Smooth muscle cell (in vitro differentiated cells): ENCODE results near the gene CCDC167. TPM values are rescaled to one million over a fixed set of nuclear protein-coding genes. Genes with fewer than 3 reads are reported as not detected.

Experiments
- DNase-seq: peaks from one replicate; lab custom pipeline; 2025; ENCODE audit not compliant: unreplicated experiment; lab: John Stamatoyannopoulos, UW
- H2AFZ ChIP-seq: fragments of 200-600 bp; sonication (generic); 2 replicates; pipeline ENCODE4 v1.6.0; 2016; ENCODE audit warnings: antibody characterized with exemption, low read depth, mild to moderate bottlenecking
- H3F3A ChIP-seq: fragments of 200-600 bp; sonication (generic); 2 replicates; pipeline ENCODE4 v1.6.0; 2017; ENCODE audit warnings: antibody characterized with exemption, low read depth
- H3K27ac ChIP-seq: fragments of 200-600 bp; sonication (generic); 2 replicates; pipeline ENCODE4 v1.5.1; 2016; ENCODE audit warnings: low read depth, mild to moderate bottlenecking
- H3K27me3 ChIP-seq: fragments of 200-600 bp; sonication (generic); 2 replicates; pipeline ENCODE4 v1.6.1; 2016; ENCODE audit warnings: low read depth, mild to moderate bottlenecking
- H3K36me3 ChIP-seq: fragments of 200-600 bp; sonication (generic); 2 replicates; pipeline ENCODE4 v1.5.1; 2016; ENCODE audit warnings: low read depth
- H3K4me1 ChIP-seq: fragments of 200-600 bp; sonication (generic); 2 replicates; pipeline ENCODE4 v1.5.1; 2016; ENCODE audit warnings: low read depth
- H3K4me2 ChIP-seq: fragments of 200-600 bp; sonication (generic); 2 replicates; pipeline ENCODE4 v1.6.0; 2016; ENCODE audit warnings: mild to moderate bottlenecking
- H3K4me3 ChIP-seq: fragments of 200-600 bp; sonication (generic); 2 replicates; pipeline ENCODE4 v1.5.1; 2016; ENCODE audit warnings: mild to moderate bottlenecking
- H3K79me2 ChIP-seq: fragments of 200-600 bp; sonication (generic); 2 replicates; pipeline ENCODE4 v1.6.0; 2016; ENCODE audit warnings: low read depth, mild to moderate bottlenecking
- H3K9ac ChIP-seq: fragments of 200-600 bp; sonication (generic); 2 replicates; pipeline ENCODE4 v1.6.0; 2016; ENCODE audit warnings: low read depth
- H3K9me3 ChIP-seq: fragments of 200-600 bp; sonication (generic); replicated peaks from 2 replicates; pipeline ENCODE4 v1.5.1; 2016; ENCODE audit warnings: low read depth
- H4K20me1 ChIP-seq: fragments of 200-600 bp; sonication (generic); 2 replicates; pipeline ENCODE4 v1.6.0; 2016; ENCODE audit warnings: low read depth
- WGBS: methylation state at CpG from one replicate; pipeline ENCODE4 v1.1.7; 2016; ENCODE audit warnings: low lambda C conversion rate; 5-methylcytosine and 5-hydroxymethylcytosine counted together
- polyA plus RNA-seq: library from polyadenylated mRNA; unstranded; fragments of >200 nt; fragmentation: Nextera tagmentation; extraction: Ambion mirVana; gene quantifications from 2 replicates; pipeline ENCODE4 v1.2.1, GENCODE V29; 2016
- total RNA-seq: library from RNA; depleted of rRNA; stranded (reverse); fragments of >200 nt; gene quantifications from 2 replicates; pipeline ENCODE4 v1.2.3, GENCODE V29; 2014
- TF ChIP-seq, protein P1 (sequence below): fragments of 200-600 bp; sonication (generic); IDR thresholded peaks from 2 replicates; pipeline ENCODE4 v1.5.1; 2017; ENCODE audit warnings: borderline replicate concordance, mild to moderate bottlenecking, antibody characterized with exemption; ENCODE audit not compliant: insufficient read depth, poor library complexity, severe bottlenecking

Gene CCDC167
- total and polyA plus RNA-seq, 2 experiments from 2014 or later: 81.0 to 114 TPM

DNA sequence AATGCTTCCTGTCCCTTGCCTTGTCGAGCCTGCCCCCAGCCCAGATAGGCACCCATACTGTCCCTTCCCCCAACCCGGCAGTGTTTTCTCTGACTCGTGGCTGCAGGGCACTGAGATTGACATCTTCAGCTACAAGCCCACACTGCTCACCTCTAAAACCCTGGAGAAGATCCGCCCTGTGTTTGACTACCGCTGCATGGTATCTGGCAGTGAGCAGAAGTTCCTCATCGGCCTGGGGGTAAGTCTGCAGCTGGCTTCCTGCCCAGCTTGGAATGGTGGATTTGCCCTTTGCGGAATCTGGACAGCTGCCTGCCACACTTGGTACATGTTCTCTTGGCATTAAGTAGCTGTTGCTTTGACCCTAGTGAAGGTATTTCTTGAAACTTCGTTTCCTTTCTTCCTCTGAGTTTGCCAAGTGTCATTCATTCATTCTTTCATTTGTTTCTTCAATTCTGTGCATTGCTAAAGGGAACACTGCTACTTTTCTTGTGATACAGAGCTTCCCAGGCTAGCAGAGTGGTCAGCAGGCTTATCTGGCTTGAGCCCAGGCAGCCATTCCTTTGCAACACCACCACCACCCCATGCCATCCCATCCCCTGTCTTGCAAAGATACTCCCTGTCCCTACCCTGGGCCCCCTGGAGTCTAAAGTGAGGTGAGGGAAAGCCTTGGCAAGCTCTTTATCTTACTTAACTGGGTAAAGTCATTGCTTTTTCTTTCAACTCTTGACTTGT, 26.2 kb downstream of the CCDC167 start:
- Histone ChIP-seq H3F3A (no peaks in the 10 kb centered on the region), H3K4me1 (no peaks in the 10 kb centered on the region), H4K20me1 (peaks cover 3% of the 10 kb centered on the region), H2AFZ (no peak overlapping the region), H3K27ac (no peak overlapping the region), H3K9ac (no peak overlapping the region), H3K4me2 (no peak overlapping the region), H3K79me2 (no peaks in the 10 kb centered on the region), H3K27me3 (no peaks in the 10 kb centered on the region), H3K9me3 (no peaks in the 10 kb centered on the region), H3K36me3 (peaks cover 5% of the 10 kb centered on the region), H3K4me3 (no peak overlapping the region)
- TF ChIP-seq, protein P1, sequence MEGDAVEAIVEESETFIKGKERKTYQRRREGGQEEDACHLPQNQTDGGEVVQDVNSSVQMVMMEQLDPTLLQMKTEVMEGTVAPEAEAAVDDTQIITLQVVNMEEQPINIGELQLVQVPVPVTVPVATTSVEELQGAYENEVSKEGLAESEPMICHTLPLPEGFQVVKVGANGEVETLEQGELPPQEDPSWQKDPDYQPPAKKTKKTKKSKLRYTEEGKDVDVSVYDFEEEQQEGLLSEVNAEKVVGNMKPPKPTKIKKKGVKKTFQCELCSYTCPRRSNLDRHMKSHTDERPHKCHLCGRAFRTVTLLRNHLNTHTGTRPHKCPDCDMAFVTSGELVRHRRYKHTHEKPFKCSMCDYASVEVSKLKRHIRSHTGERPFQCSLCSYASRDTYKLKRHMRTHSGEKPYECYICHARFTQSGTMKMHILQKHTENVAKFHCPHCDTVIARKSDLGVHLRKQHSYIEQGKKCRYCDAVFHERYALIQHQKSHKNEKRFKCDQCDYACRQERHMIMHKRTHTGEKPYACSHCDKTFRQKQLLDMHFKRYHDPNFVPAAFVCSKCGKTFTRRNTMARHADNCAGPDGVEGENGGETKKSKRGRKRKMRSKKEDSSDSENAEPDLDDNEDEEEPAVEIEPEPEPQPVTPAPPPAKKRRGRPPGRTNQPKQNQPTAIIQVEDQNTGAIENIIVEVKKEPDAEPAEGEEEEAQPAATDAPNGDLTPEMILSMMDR: no peak
- WGBS: 82% methylated on average over 8 of the region's 8 CpGs
- no peak for DNase-seq

DNA sequence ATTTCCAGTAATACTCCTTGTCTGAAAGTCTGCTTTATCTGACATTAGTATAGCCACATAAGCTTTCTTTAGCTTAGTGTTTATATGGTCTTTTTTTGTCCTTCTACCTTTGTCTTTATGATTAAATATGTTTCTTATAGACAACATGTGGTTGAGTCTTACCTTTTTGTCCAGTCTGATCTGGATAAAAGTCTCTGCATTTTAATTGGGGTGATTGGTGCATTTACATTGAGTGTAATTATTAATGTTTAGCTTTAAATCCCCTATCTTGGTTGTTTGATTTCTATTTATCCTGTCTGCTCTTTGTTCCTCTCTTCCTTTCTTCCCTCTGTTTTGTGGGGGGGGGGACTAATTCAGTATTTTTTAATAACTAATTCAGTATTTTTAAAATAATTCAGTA, 32.0 kb downstream of the CCDC167 start:
- Histone ChIP-seq H3K27ac (no peak overlapping the region), H3K4me2 (no peak overlapping the region), H3K36me3 (peaks cover 11% of the 10 kb centered on the region), H3K79me2 (peaks cover 5% of the 10 kb centered on the region), H3F3A (no peaks in the 10 kb centered on the region), H3K4me1 (no peaks in the 10 kb centered on the region), H3K9me3 (no peaks in the 10 kb centered on the region), H4K20me1 (peaks cover 3% of the 10 kb centered on the region), H3K27me3 (no peaks in the 10 kb centered on the region), H2AFZ (no peak overlapping the region), H3K4me3 (no peak overlapping the region), H3K9ac (no peak overlapping the region)
- DNase-seq: no peak
- TF ChIP-seq, protein P1: no peak

DNA sequence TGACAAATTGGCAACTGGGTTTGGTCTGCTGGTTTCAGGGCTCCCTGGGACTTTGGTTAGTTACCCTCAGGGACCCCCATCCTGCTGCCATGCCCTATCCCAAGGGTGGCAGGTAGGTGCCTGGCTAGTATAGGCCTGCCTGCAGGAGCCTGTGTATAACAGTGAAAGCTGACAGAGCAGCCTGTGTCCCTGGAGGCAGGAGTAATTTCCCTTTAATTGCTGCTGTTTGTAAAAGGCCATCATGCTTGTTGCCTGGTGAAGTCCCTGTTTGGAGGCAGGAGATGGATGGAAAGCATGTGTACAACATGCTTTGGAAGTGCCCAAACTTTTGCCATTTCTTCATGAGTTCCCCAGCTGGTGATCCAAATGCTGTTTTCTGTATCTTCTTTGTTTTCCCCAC, 36.6 kb downstream of the CCDC167 start:
- Histone ChIP-seq H3K4me1 (peaks cover 15% of the 10 kb centered on the region), H2AFZ (no peak overlapping the region), H3K36me3 (peaks cover 15% of the 10 kb centered on the region), H3K9ac (no peak overlapping the region), H3K79me2 (peaks cover 5% of the 10 kb centered on the region), H3K9me3 (no peaks in the 10 kb centered on the region), H3F3A (no peaks in the 10 kb centered on the region), H3K4me2 (no peak overlapping the region), H3K27me3 (no peaks in the 10 kb centered on the region), H4K20me1 (no peaks in the 10 kb centered on the region), H3K4me3 (no peak overlapping the region), H3K27ac (no peak overlapping the region)
- no peak for DNase-seq
- TF ChIP-seq, protein P1: no peak

DNA sequence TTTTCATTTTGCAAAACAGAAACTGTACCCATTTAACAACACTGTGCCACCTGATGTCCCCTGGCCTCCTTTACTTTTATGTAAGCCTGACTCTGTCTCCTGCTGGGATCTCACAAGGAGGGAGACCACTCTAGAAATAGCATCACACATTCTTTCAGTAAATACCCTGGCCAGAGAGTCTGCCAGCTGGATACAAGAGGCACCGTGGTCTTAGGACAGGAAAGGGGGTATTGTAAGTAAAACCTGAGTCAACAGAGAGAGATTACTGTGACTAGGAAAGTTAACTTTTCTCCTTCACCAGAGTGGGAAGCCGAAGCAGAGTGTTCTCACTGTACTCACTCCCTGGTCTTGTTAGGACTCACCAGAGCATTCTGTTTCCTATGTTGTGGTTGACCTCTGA, 38.9 kb downstream of the CCDC167 start:
- Histone ChIP-seq H3K27ac (no peak overlapping the region), H3K79me2 (no peaks in the 10 kb centered on the region), H3K4me1 (peaks cover 15% of the 10 kb centered on the region), H3K9ac (no peak overlapping the region), H3K36me3 (peaks cover 4% of the 10 kb centered on the region), H4K20me1 (peaks cover 3% of the 10 kb centered on the region), H3K27me3 (no peaks in the 10 kb centered on the region), H2AFZ (no peak overlapping the region), H3F3A (no peaks in the 10 kb centered on the region), H3K9me3 (no peaks in the 10 kb centered on the region), H3K4me3 (no peak overlapping the region), H3K4me2 (no peak overlapping the region)
- DNase-seq: no peak
- WGBS: 59% methylated on average over 2 of the region's 2 CpGs
- TF ChIP-seq, protein P1: no peak
